Thyroid gland (tissue), 4 donors: ENCODE results near the gene PPP1R13B. TPM values are rescaled to one million over a fixed set of nuclear protein-coding genes. Genes with fewer than 3 reads are reported as not detected.
"Not testable (repeated sequence)": the region's sequence is repeated elsewhere in the genome, so short reads cannot be mapped to it uniquely, and the experiment has no call there.

Experiments used
- DNase-seq, 2 donors: peaks; one replicate each; pipeline ENCODE4 v3.0.0-alpha.2; 2019
- H3K27ac ChIP-seq, 3 donors: fragments of 200-600 bp; sonication (generic); 1 replicate in 2 of 3; 2 replicates in 1 of 3; pipeline ENCODE4 v1.5.1; 2016 to 2019; ENCODE audit warnings: mild to moderate bottlenecking in 1 of 3, moderate library complexity in 1 of 3
- H3K27me3 ChIP-seq: fragments of 200-600 bp; sonication (generic); one replicate; pipeline ENCODE4 v1.5.1; 2019
- H3K36me3 ChIP-seq, 2 donors: fragments of 200-600 bp; sonication (generic); one replicate each; pipeline ENCODE4 v1.5.1; 2016 to 2019
- H3K4me1 ChIP-seq, 2 donors: fragments of 200-600 bp; sonication (generic); one replicate each; pipeline ENCODE4 v1.5.1; 2017 to 2019
- H3K4me3 ChIP-seq, 3 donors: fragments of 200-600 bp; sonication (generic); replicated peaks in 1 of 3; 1 replicate in 2 of 3; 2 replicates in 1 of 3; pipeline ENCODE4 v1.5.1; 2016; ENCODE audit warnings: mild to moderate bottlenecking in 1 of 3
- H3K9me3 ChIP-seq: fragments of 200-600 bp; sonication (generic); one replicate; pipeline ENCODE4 v1.5.1; 2017
- POLR2A ChIP-seq, 2 donors: fragments of 450-650 bp; IDR thresholded peaks; one replicate each; pipeline ENCODE4 v1.6.1; 2017; ENCODE audit warnings: antibody characterized with exemption in 2 of 2, mild to moderate bottlenecking in 2 of 2, moderate library complexity in 1 of 2
- WGBS, 2 donors: methylation state at CpG; one replicate each; pipeline ENCODE4 v1.1.5; 2017; 5-methylcytosine and 5-hydroxymethylcytosine counted together
- intact Hi-C: fragments of 100-400 bp; cut with DNase I; formaldehyde crosslinking; loops from one replicate; pipeline ENCODE4 v1.15.1; 2023
- total RNA-seq, 4 donors: library from RNA; depleted of rRNA; stranded (reverse); fragments of >200 nt; gene quantifications; one replicate each; pipeline ENCODE4 v1.2.3, GENCODE V29; 2016
- TF ChIP-seq, protein P1 (sequence below), 6 experiments: fragments of 200-600 bp in 3 of 6; fragments of 450-650 bp in 3 of 6; sonication (generic) in 3 of 6; IDR thresholded peaks; one replicate each; pipeline ENCODE4 v1.5.1; 2016 to 2019; ENCODE audit warnings: antibody characterized with exemption in 6 of 6, mild to moderate bottlenecking in 2 of 6, inconsistent platforms in 1 of 6, moderate library complexity in 1 of 6

The PPP1R13B gene
- total RNA-seq, 4 donors from 2014 or later = 77.0 to 131 (median 81.8) TPM

DNA sequence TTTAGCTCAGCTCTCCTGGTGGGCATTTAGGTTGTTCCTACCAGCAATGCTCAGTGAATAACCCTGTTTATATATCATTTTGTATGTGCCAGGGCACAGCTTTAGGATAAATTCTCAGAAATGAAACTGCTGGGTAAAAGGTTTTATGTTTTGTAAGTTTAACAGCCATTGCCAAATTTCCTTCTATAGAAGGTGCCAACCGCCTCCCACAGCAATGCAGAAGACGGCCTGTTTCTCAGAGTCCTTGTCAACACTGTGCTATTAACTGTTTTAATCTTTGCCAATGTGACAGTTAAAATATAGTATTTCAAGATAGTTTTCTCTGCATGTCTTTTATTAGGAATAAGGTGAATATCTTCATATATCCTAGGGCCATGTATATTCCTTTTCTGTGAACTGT is 65.0 kb downstream of the PPP1R13B start:
- no peak for DNase-seq
- no peak overlapping the region for H3K27ac ChIP-seq
- no peak for TF ChIP-seq POLR2A (IDR thresholded peaks at IDR 0.05)
- TF ChIP-seq, protein P1, sequence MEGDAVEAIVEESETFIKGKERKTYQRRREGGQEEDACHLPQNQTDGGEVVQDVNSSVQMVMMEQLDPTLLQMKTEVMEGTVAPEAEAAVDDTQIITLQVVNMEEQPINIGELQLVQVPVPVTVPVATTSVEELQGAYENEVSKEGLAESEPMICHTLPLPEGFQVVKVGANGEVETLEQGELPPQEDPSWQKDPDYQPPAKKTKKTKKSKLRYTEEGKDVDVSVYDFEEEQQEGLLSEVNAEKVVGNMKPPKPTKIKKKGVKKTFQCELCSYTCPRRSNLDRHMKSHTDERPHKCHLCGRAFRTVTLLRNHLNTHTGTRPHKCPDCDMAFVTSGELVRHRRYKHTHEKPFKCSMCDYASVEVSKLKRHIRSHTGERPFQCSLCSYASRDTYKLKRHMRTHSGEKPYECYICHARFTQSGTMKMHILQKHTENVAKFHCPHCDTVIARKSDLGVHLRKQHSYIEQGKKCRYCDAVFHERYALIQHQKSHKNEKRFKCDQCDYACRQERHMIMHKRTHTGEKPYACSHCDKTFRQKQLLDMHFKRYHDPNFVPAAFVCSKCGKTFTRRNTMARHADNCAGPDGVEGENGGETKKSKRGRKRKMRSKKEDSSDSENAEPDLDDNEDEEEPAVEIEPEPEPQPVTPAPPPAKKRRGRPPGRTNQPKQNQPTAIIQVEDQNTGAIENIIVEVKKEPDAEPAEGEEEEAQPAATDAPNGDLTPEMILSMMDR (IDR thresholded peaks at IDR 0.05) = no peak
- peaks cover 9 to 16% of the 10 kb centered on the region in 2 donors for H3K36me3 ChIP-seq
- no peaks in the 10 kb centered on the region for H3K9me3 ChIP-seq
- no peaks in the 10 kb centered on the region for H3K27me3 ChIP-seq
- no peak overlapping the region for H3K4me3 ChIP-seq
- H3K4me1 ChIP-seq = peaks cover 0 to 1% of the 10 kb centered on the region in 2 donors
- WGBS, 2 donors = 51 to 83% methylated on average over 2 of the region's 2 CpGs
- intact Hi-C loops = no loop called here

DNA sequence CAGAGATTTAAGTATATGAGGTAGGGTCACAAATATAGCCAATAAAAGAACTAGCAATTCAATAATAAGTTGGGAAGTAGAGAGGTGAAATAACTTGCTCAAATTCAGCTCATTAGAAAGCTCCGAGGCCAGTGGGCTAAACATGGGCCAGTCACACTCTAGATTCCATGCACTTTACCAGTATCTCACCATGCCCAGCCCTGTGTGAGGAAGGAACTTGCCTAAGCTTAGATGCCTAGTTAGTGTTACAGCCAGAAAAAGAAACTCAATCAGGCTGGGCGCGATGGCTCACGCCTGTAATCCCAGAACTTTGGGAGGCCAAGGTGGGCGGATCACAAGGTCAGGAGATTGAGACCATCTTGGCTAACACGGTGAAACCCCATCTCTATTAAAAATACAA is 71.1 kb downstream of the PPP1R13B start:
- 88 to 91% methylated on average over 6 of the region's 6 CpGs for WGBS, 2 donors
- intact Hi-C loops, DNase-seq, H3K36me3 ChIP-seq, H3K27me3 ChIP-seq, H3K4me3 ChIP-seq, H3K9me3 ChIP-seq: not testable (repeated sequence)
- peaks cover 22 to 41% of the 10 kb centered on the region in 2 donors for H3K4me1 ChIP-seq
- peak overlapping the region; percentile 47 to 90 (median 72) for H3K27ac ChIP-seq

DNA sequence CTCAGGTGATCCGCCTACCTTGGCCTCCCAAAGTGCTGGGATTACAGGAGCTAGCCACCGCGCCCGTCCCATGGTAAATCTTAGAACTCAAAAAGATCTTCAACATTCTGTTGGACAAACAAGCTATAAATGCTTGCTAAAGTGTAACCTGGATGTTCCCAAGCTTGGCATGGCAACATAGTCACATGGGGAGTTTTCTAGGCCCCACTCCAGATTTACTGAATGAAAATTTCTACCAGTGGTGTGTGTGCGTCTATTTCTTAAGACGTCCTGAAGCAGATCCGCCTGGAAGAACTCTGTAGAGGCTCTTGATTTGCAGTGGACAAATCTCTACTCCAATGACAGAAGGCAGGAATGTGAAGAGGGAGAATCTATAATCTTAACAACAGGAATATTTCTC is 71.9 kb downstream of the PPP1R13B start:
- intact Hi-C loops = no loop called here
- no peak overlapping the region for H3K4me3 ChIP-seq
- H3K9me3 ChIP-seq = no peaks in the 10 kb centered on the region
- H3K27me3 ChIP-seq = no peaks in the 10 kb centered on the region
- H3K27ac ChIP-seq = peak overlapping the region; percentile 72 to 94 (median 90)
- TF ChIP-seq, protein P1 (IDR thresholded peaks at IDR 0.05) = no peak
- peak in 1 of 2 donors; percentile 23 for TF ChIP-seq POLR2A (IDR thresholded peaks at IDR 0.05)
- peaks cover 0 to 5% of the 10 kb centered on the region in 2 donors for H3K36me3 ChIP-seq
- 42% methylated on average over 7 of the region's 7 CpGs for WGBS, 2 donors
- peaks cover 22 to 45% of the 10 kb centered on the region in 2 donors for H3K4me1 ChIP-seq
- DNase-seq = peak; percentile 84 to 85

DNA sequence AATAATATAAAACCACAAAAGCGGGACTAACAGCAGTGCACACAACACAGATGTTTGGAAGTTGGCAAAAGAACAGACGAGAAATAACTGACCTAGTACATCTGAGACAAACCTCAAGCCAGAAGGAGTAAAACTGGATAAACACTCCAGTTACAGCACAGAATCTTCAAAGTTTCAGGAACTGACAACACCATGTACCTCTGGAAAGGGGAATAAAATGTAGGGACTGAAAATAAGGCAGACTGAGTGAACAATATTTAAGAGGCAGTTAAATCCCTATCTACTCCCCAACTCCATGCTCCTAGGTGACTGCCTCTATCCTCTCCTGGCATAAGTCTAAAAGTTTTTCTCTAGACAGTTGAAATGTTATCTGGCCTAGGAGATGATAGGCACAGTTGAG is 73.9 kb downstream of the PPP1R13B start:
- Histone ChIP-seq H3K9me3 (no peaks in the 10 kb centered on the region), H3K4me3 (no peak overlapping the region), H3K4me1 (peaks cover 22 to 45% of the 10 kb centered on the region in 2 donors), H3K27ac (peak overlapping the region in 2 of 3 donors; percentile 72 to 90), H3K36me3 (peaks cover 0 to 3% of the 10 kb centered on the region in 2 donors), H3K27me3 (no peaks in the 10 kb centered on the region)
- DNase-seq = no peak
- 79 to 89% methylated on average over 2 of the region's 2 CpGs for WGBS, 2 donors
- TF ChIP-seq POLR2A (IDR thresholded peaks at IDR 0.05) = no peak
- TF ChIP-seq, protein P1 (IDR thresholded peaks at IDR 0.05) = no peak
- intact Hi-C loops = no loop called here

DNA sequence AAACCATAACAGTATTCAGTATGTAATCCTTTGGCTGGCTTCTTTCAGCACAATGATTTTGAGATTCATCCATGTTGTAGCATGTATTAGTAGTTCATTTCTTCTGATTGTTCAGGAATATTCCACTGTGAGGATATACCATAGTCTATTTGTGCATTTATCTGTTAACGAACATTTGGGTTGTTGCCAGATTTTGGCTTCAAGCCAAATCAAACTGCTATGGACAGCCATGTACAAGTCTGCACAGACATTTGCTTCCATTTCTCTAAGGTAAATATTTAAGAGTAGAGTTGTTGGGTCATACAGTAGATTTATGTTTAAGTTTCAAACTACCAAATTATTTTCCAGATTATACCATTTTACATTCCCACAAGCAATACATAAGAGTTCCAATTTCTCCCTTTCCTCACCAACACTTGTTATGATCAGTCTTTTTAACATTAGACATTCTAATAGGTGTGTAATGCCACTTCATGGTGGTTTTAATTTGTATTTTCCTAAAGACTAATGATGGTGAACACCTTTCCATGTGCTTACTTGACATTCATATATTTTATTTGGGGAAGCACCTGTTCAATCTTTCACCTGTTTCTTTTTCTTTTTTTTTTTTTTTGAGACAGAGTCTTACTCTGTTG is 75.2 kb downstream of the PPP1R13B start:
- Histone ChIP-seq H3K4me1 (peaks cover 22 to 42% of the 10 kb centered on the region in 2 donors), H3K36me3 (no peaks in the 10 kb centered on the region), H3K9me3 (no peaks in the 10 kb centered on the region), H3K4me3 (no peak overlapping the region), H3K27ac (peak overlapping the region in 1 of 3 donors; percentile 3), H3K27me3 (no peaks in the 10 kb centered on the region)
- no peak for DNase-seq
- no peak for TF ChIP-seq POLR2A (IDR thresholded peaks at IDR 0.05)
- TF ChIP-seq, protein P1 (IDR thresholded peaks at IDR 0.05) = no peak
- intact Hi-C loops = no loop called here
- 67 to 80% methylated on average over 1 of the region's 1 CpG for WGBS, 2 donors
